GM18526 (cell line): ENCODE data around the gene KLF7.

Source experiments
- POLR2A ChIP-seq: IDR thresholded peaks from 3 replicates; pipeline ENCODE4 v1.6.1; 2011; ENCODE audit not compliant: insufficient read length; ENCODE audit errors: extremely low read depth

Gene KLF7

DNA sequence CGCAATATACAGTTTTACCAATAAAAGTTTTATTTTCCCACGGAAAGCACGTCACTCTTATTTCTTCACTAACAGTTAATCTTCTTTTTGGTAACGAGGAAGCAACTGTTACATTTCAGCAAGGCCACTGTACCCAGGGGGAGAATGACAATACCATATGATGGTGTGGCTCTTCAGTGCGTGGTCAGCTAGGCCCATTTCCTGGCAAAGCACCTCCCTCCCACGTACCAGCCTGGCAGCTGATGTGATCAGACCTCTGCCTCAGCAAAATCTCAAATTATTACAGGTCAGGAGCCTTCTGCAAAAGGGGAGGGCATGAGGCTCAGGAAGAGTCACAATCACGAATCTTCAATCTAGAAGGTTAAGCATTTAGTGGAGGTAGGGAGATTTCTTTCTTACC, 55.4 kb downstream of the KLF7 start:
- TF ChIP-seq POLR2A: no peak

GRCh38 chr2:207109768-207110167, 56.0 kb downstream of the KLF7 start:
- TF ChIP-seq POLR2A: no peak

DNA sequence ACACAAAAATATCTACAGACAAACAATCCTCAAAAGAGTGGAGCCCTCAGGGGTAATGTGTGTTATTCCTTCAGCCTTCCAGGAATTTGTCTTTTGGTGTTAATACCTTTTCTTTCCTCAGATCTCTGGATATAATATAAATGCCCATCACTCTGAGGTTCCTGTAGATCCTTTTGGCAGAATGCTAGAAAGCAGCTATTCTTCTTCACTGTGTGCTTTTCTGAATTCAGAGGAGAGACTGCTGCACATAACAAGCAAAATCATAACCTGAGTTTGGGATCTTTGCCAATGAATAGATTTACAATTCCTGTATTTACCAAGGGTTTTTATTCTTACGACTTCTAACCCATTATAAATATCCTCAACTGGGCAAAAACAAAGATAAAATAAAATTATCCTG, 57.3 kb downstream of the KLF7 start:
- TF ChIP-seq POLR2A: no peak

GRCh38 chr2:207107551-207107950, 58.2 kb downstream of the KLF7 start:
- TF ChIP-seq POLR2A: no peak

GRCh38 chr2:207107131-207107530, 58.6 kb downstream of the KLF7 start:
- TF ChIP-seq POLR2A: no peak

DNA sequence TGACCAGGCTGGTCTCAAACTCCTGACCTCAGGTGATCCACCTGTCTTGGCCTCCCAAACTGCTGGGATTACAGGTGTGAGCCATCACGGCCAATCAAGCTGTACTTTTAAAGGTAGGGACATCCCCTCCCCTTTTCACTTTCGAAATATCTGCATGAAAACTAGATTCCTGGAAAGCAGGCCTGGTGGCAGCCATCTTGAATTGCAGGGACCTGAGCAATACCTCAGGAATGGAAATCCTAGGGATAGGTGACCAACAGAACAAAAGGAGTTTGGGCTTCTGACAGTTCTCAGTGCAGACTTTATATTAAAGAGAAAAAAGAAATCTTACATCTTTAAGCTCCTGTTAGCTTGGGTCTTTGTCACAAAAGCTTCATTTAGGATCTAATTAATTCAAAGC, 62.6 kb downstream of the KLF7 start:
- TF ChIP-seq POLR2A: no peak

DNA sequence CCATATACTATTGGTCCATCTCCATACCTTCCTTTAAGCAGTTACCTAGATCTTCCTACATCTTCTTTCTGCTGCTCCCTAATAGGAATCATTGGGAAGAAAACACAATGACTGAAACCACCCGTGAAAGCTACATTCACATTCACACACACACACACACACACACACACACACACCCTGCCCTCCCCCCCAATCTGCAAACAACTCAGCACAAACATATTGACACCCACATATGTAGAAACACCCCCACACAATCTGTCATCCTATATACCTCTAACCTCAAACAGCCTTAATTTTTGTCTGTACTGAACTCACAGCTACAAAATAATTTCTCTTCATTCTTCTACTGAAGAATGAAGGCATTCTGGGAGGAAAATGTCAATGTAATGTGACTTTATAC, 63.8 kb downstream of the KLF7 start:
- no peak for TF ChIP-seq POLR2A

GRCh38 chr2:207097278-207097677, 68.5 kb downstream of the KLF7 start:
- TF ChIP-seq POLR2A: no peak

DNA sequence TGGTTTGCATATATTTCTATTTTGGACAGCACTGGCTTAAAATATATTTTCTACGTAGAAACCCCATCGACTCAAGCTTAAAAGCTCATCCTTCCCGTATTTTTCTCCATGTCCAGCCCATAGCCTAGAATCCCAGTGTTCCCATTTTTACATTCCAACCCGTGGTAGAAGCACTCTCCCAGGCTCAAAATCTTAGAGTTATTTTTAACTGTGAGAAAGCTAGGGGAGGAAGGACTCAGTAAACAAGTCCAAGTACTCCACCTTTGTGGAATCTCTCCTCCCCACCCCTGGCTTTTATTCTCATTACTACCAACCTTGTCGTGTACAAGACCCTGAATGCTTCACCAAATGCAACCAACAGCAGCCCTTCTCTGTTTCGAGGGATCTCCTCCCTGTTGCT, 69.8 kb downstream of the KLF7 start:
- TF ChIP-seq POLR2A: no peak

DNA sequence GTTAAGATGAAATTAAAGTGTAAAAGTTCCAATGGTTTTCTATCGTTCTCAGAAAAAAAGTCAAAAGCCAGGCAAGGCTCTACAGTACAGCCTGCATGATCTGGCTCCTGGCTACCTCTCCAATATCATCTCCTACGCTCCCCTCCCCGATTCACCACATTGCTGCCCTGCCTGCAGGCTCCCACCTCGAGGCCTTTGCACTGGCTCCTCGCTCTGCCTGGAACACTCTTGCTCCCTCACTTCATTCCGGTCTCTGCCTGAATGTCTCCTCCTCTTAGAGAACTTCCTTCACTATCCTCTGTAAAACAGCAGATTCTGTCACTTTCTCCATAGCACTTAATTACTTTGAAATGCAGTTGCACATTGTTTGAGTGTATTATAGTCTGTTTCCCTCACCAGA, 72.5 kb downstream of the KLF7 start:
- TF ChIP-seq POLR2A: no peak

DNA sequence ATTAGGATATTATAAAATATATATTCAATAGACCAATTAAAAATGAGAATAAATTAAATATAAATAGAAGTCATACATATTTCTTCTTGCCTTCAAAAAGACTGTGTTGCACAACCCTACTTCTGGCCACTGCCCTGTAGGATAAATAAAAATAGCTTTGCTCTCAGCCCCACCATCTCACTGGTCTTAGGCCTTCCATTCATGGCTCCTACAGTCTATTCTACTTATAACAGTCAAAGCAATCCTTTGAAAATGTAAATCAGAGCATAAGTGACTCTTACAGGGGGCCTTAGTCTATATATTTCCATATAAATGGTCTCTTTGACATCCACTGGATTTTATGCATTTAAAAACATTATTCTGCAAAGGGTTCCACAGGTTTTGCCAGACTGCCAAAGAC, 72.9 kb downstream of the KLF7 start:
- no peak for TF ChIP-seq POLR2A

GRCh38 chr2:207091928-207092327, 73.8 kb downstream of the KLF7 start:
- TF ChIP-seq POLR2A: no peak

- no peak for TF ChIP-seq POLR2A
Observed at GRCh38 chr2:207091176-207091575, 74.6 kb downstream of the KLF7 start.

DNA sequence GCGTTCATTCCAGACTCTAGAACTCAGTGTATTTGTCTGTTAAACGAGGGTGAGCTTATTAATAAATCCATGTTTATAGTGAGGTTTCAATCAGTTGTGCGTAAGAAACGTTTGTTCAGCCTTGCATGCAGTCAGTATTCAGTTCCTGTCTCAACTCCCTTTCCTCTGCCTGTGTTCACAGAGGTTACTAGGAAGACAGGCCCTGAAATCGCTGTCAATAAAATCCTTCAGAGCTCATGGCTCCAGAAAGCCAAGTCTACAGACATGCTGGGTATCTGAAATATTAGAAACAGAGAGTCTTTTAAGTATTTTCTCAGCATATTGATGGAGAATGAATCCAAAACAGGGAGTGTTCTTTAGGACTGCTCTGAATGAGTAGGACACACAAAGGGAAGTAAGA, 75.4 kb downstream of the KLF7 start:
- TF ChIP-seq POLR2A: no peak

DNA sequence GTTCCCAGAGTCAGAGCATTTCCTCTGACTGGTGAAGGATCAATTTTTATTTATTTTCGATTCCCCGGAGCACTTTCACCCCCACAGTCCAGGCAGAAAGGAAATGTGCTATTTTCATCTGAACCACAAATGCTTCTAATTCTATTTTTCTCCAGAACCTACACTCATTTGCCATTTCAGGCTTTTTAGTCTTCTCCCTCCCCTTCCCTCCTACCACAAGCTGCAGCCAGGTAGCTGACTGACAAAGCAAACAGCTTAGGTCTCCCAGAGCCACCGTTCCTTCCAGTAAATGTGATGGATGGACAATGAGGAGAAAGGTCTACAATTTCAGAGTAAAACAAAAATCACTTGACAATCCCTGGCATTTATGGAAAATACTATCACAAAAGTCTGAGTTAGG, 76.9 kb downstream of the KLF7 start:
- no peak for TF ChIP-seq POLR2A

- TF ChIP-seq POLR2A: no peak
Observed at GRCh38 chr2:207088276-207088675, 77.5 kb downstream of the KLF7 start.

GRCh38 chr2:207087046-207087902, 78.5 kb downstream of the KLF7 start:
- TF ChIP-seq POLR2A: no peak

- no peak for TF ChIP-seq POLR2A
Observed at GRCh38 chr2:207086136-207086535, 79.6 kb downstream of the KLF7 start.

DNA sequence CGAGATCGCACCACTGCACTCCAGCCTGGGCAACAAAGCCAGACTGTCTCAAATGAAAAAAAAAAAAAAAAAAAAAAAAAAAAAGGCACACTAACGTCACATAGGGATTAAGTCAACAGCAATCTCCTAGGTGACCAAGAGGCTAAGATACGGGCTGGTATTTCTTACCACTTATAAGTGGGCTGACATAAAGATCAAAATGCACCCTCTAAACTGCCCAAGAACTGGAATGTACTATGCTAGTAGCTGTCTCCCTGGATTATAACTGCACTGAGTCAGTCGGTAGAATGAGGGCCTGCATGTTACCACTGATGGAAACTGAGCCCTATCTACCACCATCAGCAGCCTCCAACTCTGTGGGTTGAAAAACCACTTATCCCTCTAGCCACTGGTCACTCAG, 80.6 kb downstream of the KLF7 start:
- no peak for TF ChIP-seq POLR2A
